Endodermal cell (in vitro differentiated cells): ENCODE results near the gene STYX. TPM values are rescaled to one million over a fixed set of nuclear protein-coding genes. Genes with fewer than 3 reads are reported as not detected.

Experiments used
- DNase-seq: peaks from one replicate; pipeline ENCODE4 v3.0.0-alpha.2; 2017
- H3K27ac ChIP-seq: 2 replicates; pipeline ENCODE4 v1.5.1; 2013; ENCODE audit warnings: mild to moderate bottlenecking, low read depth, low read length, moderate library complexity
- H3K27me3 ChIP-seq: 2 replicates; pipeline ENCODE4 v1.6.1; 2013; ENCODE audit warnings: mild to moderate bottlenecking, low read length, moderate library complexity; ENCODE audit not compliant: insufficient read depth, control insufficient read depth, poor library complexity, severe bottlenecking
- H3K36me3 ChIP-seq: 2 replicates; pipeline ENCODE4 v1.7.0; 2013; ENCODE audit warnings: mild to moderate bottlenecking, low read length, moderate library complexity; ENCODE audit not compliant: control insufficient read depth, insufficient read depth
- H3K4me1 ChIP-seq: one replicate; pipeline ENCODE4 v1.7.0; 2013; ENCODE audit warnings: low read length; ENCODE audit not compliant: control insufficient read depth, insufficient read depth
- H3K4me3 ChIP-seq: 2 replicates; pipeline ENCODE4 v1.5.1; 2013; ENCODE audit warnings: mild to moderate bottlenecking, low read length, moderate library complexity
- H3K9ac ChIP-seq: 2 replicates; pipeline ENCODE4 v1.6.1; 2013; ENCODE audit warnings: mild to moderate bottlenecking, low read length, moderate library complexity; ENCODE audit not compliant: poor library complexity, severe bottlenecking; ENCODE audit errors: extremely low read depth
- H3K9me3 ChIP-seq: 2 replicates; pipeline ENCODE4 v1.6.1; 2013; ENCODE audit warnings: mild to moderate bottlenecking, low read length, moderate library complexity; ENCODE audit not compliant: control insufficient read depth
- H3K27ac Mint-ChIP-seq: 2 replicates; pipeline ENCODE4 v1.8.0; 2020; ENCODE audit warnings: mixed read lengths
- H3K27me3 Mint-ChIP-seq: 2 replicates; pipeline ENCODE4 v1.8.0; 2021; ENCODE audit warnings: mild to moderate bottlenecking, mixed read lengths; ENCODE audit not compliant: insufficient read depth
- H3K36me3 Mint-ChIP-seq: 2 replicates; pipeline ENCODE4 v1.8.0; 2020; ENCODE audit warnings: low read depth, mixed read lengths
- H3K4me1 Mint-ChIP-seq: 2 replicates; pipeline ENCODE4 v1.8.0; 2020; ENCODE audit warnings: mixed read lengths
- H3K4me3 Mint-ChIP-seq: 2 replicates; pipeline ENCODE4 v1.8.0; 2020; ENCODE audit warnings: mild to moderate bottlenecking, moderate library complexity, mixed read lengths
- H3K9me3 Mint-ChIP-seq: 2 replicates; pipeline ENCODE4 v1.8.0; 2020; ENCODE audit warnings: mild to moderate bottlenecking, mixed read lengths
- WGBS, 2 experiments: methylation state at CpG; one replicate each; pipeline versions ENCODE4 v1.1.5 to v1.1.7; 2013; ENCODE audit warnings: missing lambda C conversion rate in 2 of 2, mixed read lengths in 1 of 2; ENCODE audit not compliant: insufficient coverage in 1 of 2, insufficient read length in 1 of 2; 5-methylcytosine and 5-hydroxymethylcytosine counted together
- total RNA-seq, 2 donors: library from RNA; stranded (reverse); fragmentation: NEBNext Ultra II Directional in 1 of 2; extraction: Animal tissue kit (Norgen Biotek cat#: 25700) in 1 of 2; gene quantifications; 2 replicates in 1 of 2; 3 replicates in 1 of 2; pipeline ENCODE4 v1.2.1, GENCODE V29; 2021
- TF ChIP-seq, protein P1 (sequence below): fragments of 200-600 bp; sonication (generic); conservative IDR thresholded peaks from 2 replicates; pipeline ENCODE4 v1.5.0; 2021; ENCODE audit warnings: antibody characterized with exemption, mild to moderate bottlenecking

The STYX gene
- total RNA-seq, 2 donors from 2014 or later: 27.3 to 28.2 TPM

- H3K36me3 Mint-ChIP-seq: peaks cover 9% of the 10 kb centered on the region
- no peaks in the 10 kb centered on the region for H3K4me1 ChIP-seq
- TF ChIP-seq, protein P1, sequence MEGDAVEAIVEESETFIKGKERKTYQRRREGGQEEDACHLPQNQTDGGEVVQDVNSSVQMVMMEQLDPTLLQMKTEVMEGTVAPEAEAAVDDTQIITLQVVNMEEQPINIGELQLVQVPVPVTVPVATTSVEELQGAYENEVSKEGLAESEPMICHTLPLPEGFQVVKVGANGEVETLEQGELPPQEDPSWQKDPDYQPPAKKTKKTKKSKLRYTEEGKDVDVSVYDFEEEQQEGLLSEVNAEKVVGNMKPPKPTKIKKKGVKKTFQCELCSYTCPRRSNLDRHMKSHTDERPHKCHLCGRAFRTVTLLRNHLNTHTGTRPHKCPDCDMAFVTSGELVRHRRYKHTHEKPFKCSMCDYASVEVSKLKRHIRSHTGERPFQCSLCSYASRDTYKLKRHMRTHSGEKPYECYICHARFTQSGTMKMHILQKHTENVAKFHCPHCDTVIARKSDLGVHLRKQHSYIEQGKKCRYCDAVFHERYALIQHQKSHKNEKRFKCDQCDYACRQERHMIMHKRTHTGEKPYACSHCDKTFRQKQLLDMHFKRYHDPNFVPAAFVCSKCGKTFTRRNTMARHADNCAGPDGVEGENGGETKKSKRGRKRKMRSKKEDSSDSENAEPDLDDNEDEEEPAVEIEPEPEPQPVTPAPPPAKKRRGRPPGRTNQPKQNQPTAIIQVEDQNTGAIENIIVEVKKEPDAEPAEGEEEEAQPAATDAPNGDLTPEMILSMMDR: no peak
- H3K27ac Mint-ChIP-seq: peak overlapping the region; percentile 97
- H3K4me3 ChIP-seq: peak overlapping the region; percentile 59
- no peak for DNase-seq
- H3K9me3 Mint-ChIP-seq: peaks cover 8% of the 10 kb centered on the region
- peak overlapping the region; percentile 57 for H3K9ac ChIP-seq
- H3K4me3 Mint-ChIP-seq: peak overlapping the region; percentile 95
- peaks cover 18% of the 10 kb centered on the region for H3K4me1 Mint-ChIP-seq
- H3K27ac ChIP-seq: peak overlapping the region; percentile 68
- no peaks in the 10 kb centered on the region for H3K9me3 ChIP-seq
- no peaks in the 10 kb centered on the region for H3K27me3 ChIP-seq
- H3K27me3 Mint-ChIP-seq: no peaks in the 10 kb centered on the region
- 83 to 94% methylated on average over 6 to 7 of the region's 7 CpGs for WGBS, 2 experiments
- H3K36me3 ChIP-seq: no peaks in the 10 kb centered on the region
Measured at GRCh38 chr14:52792097-52792415, 62.1 kb downstream of the STYX start.

GRCh38 chr14:52793061-52793460 lies 63.1 kb downstream of the STYX start:
- Histone ChIP-seq H3K27ac (no peak overlapping the region), H3K4me3 (no peak overlapping the region), H3K4me1 (no peaks in the 10 kb centered on the region), H3K9me3 (no peaks in the 10 kb centered on the region), H3K36me3 (no peaks in the 10 kb centered on the region), H3K27me3 (no peaks in the 10 kb centered on the region), H3K9ac (no peak overlapping the region)
- Mint-ChIP-seq H3K9me3 (peaks cover 14% of the 10 kb centered on the region), H3K27me3 (no peaks in the 10 kb centered on the region), H3K4me3 (no peak overlapping the region), H3K27ac (no peak overlapping the region), H3K36me3 (peaks cover 5% of the 10 kb centered on the region), H3K4me1 (peaks cover 18% of the 10 kb centered on the region)
- no peak for DNase-seq
- TF ChIP-seq, protein P1: no peak
- 94 to 100% methylated on average over 2 of the region's 2 CpGs for WGBS, 2 experiments

- Mint-ChIP-seq H3K4me3 (no peak overlapping the region), H3K9me3 (peaks cover 14% of the 10 kb centered on the region), H3K36me3 (no peaks in the 10 kb centered on the region), H3K4me1 (no peaks in the 10 kb centered on the region), H3K27ac (no peak overlapping the region), H3K27me3 (no peaks in the 10 kb centered on the region)
- TF ChIP-seq, protein P1: no peak
- H3K4me1 ChIP-seq: no peaks in the 10 kb centered on the region
- no peaks in the 10 kb centered on the region for H3K9me3 ChIP-seq
- no peak overlapping the region for H3K27ac ChIP-seq
- H3K36me3 ChIP-seq: no peaks in the 10 kb centered on the region
- no peak overlapping the region for H3K4me3 ChIP-seq
- 81 to 83% methylated on average over 1 to 3 of the region's 3 CpGs for WGBS, 2 experiments
- H3K9ac ChIP-seq: no peak overlapping the region
- DNase-seq: no peak
- no peaks in the 10 kb centered on the region for H3K27me3 ChIP-seq
Measured at GRCh38 chr14:52797653-52798052, 67.7 kb downstream of the STYX start.
